Effector CD8-positive, alpha-beta T cell (primary cell): ENCODE measurements around the gene KMT2C.
"Not testable (repeated sequence)": the region's sequence is repeated elsewhere in the genome, so short reads cannot be mapped to it uniquely, and the experiment has no call there.

ENCODE experiments used
- DNase-seq: peaks from one replicate; lab custom pipeline; 2025; lab: John Stamatoyannopoulos, UW

Gene KMT2C

GRCh38 chr7:152441810-152442209 is 6.0 kb upstream of the KMT2C start:
- DNase-seq, result not testable (repeated sequence)

DNA sequence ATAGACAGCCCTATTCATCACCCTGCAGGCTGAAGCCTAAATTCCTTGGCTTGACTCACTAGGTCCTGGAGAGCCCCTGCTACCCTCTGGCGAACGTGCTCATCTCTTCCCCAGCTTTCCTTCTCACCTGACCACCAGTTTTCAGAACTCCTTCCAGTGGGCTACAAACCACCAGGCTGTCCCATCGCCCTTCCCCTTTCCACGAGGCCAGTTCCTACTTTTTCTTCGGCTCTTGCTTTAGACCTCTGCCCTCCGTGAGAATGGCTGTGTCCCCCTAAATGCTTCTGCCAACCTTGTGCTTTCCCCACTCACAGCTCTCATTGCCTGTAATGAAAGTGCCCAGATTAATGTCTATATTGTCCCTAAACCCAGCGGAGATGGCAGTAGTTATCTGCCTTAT is 5.4 kb upstream of the KMT2C start:
- not testable (repeated sequence) for DNase-seq

DNA sequence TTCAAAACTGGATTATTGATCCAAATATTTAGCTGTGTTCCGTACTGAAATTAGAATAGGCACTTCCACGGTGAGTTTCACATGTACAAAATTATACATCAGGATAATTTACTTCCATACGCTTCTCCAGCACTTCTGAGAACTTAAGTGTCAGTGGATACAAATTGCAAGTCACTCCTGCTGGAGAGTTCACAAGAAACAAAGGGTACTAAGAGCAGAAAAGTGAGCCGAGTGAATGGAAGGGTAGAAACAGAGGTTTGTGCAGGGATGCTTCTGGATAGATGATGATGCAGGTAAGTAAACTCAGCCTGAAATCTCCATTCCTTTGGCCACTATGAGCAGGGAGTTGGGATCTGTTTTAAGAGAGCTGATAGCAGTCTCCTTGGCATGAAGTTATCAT is 2.2 kb upstream of the KMT2C start:
- not testable (repeated sequence) for DNase-seq

DNA sequence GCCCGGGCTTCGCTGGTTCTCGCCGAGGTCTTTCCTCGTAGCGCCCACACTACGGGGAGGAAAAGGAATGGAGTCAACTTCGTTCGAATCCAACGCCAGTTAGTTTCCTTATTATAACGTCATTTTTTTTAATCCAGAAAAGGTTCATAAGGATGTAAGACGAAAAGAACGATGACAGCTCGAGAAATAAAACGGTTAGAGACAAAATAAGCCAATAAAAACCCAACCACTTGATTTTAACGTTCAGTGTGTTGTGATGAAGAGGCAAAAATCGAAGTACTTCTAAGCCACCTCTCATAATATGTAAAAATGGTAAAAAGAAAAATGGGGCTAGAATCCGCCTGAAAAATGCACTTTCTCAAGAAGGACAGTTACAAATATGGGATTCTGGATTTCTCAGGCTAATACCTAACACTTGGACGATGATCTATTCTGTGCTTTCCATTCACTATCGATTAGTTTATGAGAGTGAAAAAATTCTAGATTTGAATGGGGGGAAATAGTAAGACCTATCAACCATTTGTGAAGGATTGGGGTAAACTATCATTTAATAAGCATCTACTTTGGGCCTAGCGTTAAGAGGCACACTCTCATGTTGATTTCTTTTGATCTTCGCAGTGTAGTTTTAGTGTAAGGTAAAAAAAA is 1.2 kb upstream of the KMT2C start:
- DNase-seq, result not testable (repeated sequence)

DNA sequence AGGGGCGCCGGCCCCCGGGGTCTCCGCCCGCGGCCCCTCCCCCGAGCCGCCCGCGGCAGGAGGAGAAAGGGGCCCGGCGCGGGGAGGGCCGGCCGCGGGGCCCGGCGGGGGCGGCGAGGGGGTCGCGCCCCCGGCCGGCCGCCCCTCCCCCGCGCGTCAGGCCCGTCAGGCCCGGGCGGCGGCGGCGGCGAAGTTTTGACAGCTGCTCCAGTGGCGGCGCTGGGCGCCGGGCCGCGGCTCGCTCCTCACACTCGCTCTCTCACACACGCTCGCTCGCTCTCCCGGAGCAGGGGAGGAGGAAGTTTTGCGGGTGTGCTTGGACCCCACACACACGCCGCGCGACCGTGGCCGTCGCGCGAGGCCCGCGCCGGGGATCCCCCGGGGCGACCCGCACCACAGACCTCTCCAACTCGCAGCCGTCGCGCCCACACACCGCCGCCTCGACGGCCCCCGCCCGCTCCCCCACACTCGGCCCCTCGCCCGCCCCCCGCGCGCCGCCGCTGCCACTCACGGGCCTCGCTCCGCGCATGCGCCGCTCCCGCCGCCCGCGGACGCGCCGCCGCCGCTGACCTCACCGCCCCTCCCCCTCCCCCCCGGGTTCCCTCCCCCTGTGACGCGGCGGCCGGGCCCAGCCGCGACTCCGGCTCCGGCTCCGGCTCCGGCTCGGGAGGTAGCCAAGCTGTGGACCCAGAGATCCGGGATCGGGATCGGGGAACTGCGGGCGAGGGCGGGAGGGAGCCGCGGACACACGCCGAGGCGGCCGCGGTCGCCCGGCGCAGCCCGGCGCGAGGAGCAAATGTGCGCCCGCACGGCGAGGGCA is 518 bp upstream of the KMT2C start:
- DNase-seq, result peak; percentile 90

DNA sequence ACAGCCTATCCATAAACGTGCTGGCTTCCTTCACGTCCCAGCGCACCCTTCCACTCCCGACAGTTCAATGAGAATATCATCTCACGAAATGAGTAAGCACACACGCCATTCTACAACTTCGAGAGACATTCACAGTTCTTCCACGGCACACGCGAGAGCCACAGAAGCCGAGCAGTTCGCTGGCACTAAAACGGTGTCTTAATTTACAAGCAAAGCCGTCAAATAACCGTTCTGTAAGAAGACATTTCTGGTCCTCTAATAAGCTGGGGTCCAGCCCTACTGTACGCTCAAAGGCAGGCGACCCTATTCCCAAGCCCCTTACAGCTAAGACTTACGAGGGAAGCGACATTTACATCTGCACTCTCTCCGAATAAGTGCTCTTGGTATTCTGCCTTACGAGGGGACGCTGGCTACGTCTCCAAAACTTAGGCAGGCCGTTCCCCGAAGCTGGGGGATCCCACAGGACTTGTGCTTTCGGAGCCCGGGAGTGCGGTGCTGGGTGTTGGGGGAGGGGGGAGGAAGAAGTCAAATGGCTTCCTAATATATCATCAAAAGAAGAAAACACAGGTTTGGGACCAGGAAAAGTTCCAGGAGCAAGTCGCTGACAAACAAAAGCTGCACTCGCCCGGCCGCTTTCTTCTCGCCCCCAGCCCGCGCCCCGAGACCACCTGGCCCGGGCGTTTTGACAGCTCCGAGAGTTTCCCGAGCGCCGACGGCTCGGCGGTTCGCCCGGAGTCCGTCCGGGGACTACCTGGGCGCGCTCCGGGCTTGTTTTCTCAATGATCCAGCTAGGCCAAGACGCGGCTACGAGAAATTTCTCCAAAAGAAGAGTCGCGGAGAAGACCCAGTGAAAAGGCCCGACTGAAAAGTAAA is 1.1 kb downstream of the KMT2C start:
- DNase-seq, result not testable (repeated sequence)

- DNase-seq, result not testable (repeated sequence)
These were observed 1.9 kb downstream of the KMT2C start for GRCh38 chr7:152433721-152434490.

DNA sequence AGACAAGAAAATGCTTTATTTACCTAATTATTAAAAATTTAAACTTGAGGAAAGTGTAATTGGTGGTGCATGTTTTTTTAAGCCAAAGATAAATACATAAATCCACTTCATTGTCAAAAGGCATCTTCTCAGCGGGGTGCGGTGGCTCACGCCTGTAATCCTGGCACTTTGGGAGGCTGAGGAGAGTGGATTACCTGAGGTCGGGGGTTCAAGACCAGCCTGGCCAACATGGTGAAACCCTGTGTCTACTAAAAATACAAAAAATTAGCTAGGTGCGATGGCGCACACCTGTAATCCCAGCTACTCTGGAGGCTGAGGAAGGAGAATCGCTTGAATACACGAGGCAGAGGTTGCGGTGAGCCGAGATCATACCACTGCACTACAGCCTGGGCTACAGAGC is 3.1 kb downstream of the KMT2C start:
- DNase-seq, result not testable (repeated sequence)

GRCh38 chr7:152430854-152431253 is 4.9 kb downstream of the KMT2C start:
- DNase-seq, result no peak

DNA sequence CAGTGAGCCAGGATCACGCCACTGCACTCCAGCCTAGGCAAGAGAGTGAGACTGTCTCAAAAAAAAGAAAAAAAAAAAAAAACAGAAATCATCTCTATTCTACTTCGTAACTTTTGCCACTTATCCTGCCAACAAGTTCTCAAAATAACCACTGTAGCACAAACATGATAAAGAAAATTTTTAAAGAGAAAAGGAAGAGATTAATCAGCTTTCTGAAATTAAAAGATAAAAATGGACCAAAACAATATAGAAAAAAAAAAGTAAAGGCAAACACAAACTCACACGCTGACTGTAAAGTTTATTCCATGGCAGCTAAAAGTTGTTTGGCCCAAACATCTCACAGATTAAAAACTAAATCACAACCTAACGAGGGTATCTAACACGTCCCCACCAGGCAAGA is 5.7 kb downstream of the KMT2C start:
- DNase-seq, result not testable (repeated sequence)

- DNase-seq, result no peak
These were observed 11.3 kb downstream of the KMT2C start for GRCh38 chr7:152424348-152425108.

DNA sequence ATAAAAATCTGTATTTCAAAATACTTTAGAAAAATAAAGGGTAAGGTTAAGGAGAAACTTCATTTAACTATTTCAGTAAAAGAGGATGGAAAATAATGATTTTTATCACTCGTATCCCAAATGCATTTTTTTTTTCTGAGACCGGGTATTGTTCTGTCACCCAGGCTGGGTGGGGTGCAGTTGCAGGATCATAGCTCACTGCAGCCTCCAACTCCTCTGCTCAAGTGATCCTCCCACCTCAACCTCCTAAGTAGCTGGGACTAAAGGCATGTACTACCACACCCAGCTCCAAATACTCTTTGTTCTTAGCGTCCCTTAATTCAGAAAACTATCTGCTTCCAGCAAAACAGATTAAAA is 11.8 kb downstream of the KMT2C start:
- no peak for DNase-seq

DNA sequence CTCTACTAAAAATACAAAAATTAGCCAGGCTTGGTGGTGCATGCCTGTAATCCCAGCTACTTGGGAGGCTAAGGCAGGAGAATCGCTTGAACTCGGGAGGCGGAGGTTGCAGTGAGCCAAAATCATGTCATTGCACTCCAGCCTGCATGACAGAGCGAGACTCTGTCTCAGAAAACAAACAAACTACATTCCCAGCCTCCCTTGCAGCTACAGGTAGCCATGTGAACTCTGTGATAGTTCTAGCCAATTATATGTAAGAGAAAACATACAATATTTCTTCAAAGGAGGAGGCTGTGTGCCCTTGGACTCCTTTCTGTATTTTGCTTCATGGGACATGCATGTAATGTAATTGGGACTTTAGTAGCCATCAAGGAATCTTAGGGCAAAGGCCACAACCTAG is 12.6 kb downstream of the KMT2C start:
- not testable (repeated sequence) for DNase-seq

GRCh38 chr7:152420950-152421349 is 14.9 kb downstream of the KMT2C start:
- not testable (repeated sequence) for DNase-seq

GRCh38 chr7:152419473-152420429 is 16.1 kb downstream of the KMT2C start:
- no peak for DNase-seq

GRCh38 chr7:152414779-152415178 is 21.0 kb downstream of the KMT2C start:
- no peak for DNase-seq

DNA sequence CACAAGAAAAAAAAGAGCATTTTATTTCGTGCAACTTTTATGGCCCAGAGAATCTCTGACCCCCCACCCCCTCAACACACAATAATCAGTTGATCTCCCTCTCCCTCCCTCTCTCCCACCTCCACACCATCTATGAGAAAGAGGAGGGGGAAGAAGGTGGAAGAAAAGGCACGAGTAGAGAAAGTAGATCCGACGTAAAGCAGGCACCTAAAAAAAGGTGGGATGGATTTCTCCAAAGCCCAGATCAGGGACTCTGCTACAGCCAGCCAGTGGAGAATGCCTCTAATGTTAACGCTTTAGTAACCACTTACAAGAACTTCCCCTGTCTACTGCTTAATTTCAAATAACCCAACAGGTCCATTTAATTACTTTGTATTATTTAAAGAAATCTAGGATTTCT is 24.4 kb downstream of the KMT2C start:
- no peak for DNase-seq

- no peak for DNase-seq
These were observed 29.3 kb downstream of the KMT2C start for GRCh38 chr7:152406491-152406890.

- DNase-seq, result not testable (repeated sequence)
These were observed 29.8 kb downstream of the KMT2C start for GRCh38 chr7:152406030-152406429.

- no peak for DNase-seq
These were observed 32.1 kb downstream of the KMT2C start for GRCh38 chr7:152403726-152404125.
